KG1 (cell line): Measurements from ENCODE around the gene KLK3.

ENCODE experiments used
- DNase-seq: peaks from one replicate; lab custom pipeline; 2025; lab: John Stamatoyannopoulos, UW

Gene KLK3

DNA sequence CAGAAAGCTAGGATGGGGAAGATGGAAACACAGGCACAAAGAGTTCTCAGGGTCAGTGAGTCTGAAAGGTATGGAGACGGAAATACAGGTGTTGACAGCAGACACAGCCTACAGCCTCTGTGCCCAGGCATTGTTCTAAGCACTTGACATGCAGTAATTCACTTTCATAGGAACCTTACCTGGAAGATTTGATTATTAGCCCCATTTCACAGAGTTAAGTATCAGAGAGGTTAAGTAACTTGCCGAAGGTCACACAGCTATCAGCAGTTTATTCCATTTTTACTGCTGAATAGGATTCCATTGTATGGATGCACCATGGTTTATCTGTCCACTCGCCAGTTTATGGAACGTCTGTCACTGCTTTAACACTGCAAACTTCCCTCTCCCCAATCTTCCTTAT lies 43.3 kb downstream of the KLK3 start:
- DNase-seq = no peak

DNA sequence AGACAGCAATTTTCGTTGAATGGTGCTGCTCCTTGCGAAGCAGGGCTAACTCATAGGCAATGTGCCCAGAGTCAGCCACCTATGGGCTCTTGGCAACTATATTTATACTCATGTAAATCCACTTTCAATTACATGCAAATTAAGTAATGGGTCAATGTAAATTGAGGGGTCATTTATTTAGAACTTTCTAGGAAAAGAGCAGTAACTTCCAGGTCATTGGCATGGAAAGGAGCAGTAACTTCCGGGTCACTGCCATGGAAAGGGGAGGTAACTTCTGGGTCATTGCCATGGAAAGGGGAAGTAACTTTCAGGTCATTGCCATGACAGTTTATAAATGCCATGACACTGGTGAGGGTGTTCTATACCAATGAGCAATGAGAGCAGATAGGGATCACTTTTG lies 44.9 kb downstream of the KLK3 start:
- no peak for DNase-seq

DNA sequence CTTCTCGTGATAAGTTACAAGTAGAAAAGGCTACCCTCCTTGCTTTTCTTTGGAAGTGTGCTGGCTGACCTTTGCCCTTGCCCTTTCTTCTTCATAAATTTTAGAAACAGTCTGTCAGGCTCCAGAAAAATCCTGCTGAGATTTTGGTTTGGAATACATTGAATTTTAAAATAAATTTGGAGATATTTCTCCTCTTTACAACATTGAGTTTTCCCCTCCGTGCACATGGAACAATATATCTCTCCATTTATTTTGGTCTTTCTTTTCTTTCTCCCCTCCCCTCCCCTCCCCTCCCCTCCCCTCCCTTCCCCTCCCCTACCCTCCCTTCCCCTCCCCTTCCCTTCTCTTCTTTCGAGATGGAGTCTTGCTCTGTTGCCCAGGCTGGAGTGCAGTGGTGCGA lies 47.9 kb downstream of the KLK3 start:
- no peak for DNase-seq

DNA sequence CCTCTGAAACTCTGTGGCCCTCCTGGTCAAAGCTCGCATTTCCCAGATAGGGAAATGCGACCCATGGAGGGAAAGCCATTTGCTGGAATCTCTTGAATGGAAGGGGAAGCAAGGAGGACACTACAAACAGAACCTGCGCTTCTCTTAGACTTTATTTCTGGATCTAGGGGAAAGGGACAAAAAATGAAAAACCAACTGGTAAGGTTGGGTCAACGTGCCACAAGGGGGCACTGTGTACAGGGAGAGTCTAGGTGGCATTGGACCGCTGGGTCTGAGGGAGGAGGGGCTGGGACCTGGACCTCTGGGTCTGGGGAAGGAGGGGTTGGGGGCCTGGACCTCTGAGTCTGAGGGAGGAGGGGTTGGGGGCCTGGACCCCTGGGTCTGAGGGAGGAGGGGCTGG lies 51.5 kb downstream of the KLK3 start:
- no peak for DNase-seq

DNA sequence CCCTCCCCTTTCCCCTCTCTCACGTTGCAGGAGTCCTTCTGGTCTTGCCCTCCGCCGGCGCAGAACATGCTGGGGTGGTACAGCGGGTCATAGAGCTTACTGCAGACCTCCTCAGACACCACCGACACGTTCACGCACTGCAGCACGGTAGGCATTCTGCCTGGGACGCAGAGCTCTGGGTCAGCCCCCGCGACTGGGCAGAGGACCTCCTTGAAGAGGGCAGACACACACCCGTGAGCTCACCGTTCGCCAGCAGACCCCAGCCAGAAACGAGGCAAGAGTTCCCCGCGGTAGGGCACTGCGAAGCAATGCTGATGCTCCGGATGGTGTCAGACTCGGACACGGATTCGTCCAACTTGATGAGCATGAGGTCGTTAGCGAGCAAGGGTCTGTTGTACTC lies 53.6 kb downstream of the KLK3 start:
- DNase-seq = no peak

DNA sequence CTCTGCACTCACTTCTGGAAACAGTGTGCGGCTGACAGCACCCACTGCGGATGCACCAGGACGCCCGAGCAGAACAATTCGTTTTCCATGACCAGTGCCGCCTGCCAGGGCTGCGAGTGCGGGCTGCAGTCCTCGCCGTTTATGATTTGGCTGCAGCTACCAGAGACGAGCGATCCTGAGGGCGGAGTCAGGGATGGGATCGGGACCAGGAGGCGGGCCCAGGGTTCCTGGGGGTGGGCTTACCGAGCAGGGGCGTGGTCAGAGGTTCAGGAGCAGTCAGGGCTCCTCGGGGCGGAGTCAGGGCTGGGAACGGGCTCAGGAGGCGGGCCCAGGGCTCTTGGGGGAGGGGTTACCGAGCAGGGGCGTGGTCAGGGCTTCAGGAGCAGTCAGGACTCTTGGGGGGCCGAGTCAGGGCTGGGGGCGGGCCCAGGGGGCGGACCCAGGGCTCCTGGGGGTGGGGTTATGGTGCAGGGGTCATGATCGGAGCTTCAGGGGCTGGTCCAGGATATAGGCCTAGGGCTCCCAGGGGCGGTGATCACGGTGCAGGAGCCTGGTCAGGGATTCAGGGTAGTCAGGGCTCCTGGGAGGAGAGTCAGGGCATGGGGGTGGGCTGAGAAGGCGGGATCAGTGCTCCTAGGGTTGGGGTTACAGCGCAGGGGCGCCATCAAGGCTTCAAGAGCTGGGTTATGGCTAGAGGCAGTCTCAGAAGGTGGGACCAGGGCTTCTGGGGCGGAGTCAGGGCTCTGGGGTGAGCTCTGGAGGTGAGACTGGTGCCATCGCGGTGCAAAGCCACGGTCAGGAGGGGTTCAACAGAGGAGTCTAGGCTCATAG lies 54.7 kb downstream of the KLK3 start:
- DNase-seq = no peak
